Measurements from ENCODE around the gene DNM3.

DNA sequence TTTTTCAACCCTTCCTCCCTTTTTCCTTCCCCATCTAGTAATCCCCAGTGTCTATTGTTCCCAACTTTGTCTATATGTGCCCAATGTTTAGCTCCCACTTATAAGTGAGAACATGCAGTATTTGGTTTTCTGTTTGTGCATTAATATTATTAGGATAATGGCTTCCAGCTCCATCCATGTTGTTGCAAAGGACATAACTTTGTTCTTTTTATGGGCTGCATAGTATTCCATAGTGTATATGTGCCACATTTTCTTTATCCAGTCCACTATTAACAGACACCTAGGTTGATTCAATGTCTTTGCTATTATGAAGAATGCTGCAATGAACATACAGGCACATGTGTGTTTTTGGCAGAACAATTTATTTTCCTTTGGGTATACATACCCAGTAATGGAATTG lies 458.2 kb downstream of the DNM3 start:
- TF ChIP-seq POLR2AphosphoS5 (IDR thresholded peaks at IDR 0.05; ENCODE audit: control insufficient read depth, insufficient read depth, low read depth, low read length) (no peak), ZNF24 (IDR thresholded peaks at IDR 0.05) (no peak), EP300 (IDR thresholded peaks at IDR 0.05; ENCODE audit: low read length) (no peak), POLR2A (conservative IDR thresholded peaks at IDR 0.05) (no peak), RAD21 (CRISPR knock-in tag; conservative IDR thresholded peaks at IDR 0.05 in 1 of 2, IDR thresholded peaks at IDR 0.05 in 1 of 2) (no peak), ZNF384 (IDR thresholded peaks at IDR 0.05; ENCODE audit: low read depth, low read length) (no peak)
- TF ChIP-seq, protein P1, sequence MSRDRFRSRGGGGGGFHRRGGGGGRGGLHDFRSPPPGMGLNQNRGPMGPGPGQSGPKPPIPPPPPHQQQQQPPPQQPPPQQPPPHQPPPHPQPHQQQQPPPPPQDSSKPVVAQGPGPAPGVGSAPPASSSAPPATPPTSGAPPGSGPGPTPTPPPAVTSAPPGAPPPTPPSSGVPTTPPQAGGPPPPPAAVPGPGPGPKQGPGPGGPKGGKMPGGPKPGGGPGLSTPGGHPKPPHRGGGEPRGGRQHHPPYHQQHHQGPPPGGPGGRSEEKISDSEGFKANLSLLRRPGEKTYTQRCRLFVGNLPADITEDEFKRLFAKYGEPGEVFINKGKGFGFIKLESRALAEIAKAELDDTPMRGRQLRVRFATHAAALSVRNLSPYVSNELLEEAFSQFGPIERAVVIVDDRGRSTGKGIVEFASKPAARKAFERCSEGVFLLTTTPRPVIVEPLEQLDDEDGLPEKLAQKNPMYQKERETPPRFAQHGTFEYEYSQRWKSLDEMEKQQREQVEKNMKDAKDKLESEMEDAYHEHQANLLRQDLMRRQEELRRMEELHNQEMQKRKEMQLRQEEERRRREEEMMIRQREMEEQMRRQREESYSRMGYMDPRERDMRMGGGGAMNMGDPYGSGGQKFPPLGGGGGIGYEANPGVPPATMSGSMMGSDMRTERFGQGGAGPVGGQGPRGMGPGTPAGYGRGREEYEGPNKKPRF (IDR thresholded peaks at IDR 0.05; ENCODE audit: low read depth, low read length): no peak
- TF ChIP-seq, protein P2, sequence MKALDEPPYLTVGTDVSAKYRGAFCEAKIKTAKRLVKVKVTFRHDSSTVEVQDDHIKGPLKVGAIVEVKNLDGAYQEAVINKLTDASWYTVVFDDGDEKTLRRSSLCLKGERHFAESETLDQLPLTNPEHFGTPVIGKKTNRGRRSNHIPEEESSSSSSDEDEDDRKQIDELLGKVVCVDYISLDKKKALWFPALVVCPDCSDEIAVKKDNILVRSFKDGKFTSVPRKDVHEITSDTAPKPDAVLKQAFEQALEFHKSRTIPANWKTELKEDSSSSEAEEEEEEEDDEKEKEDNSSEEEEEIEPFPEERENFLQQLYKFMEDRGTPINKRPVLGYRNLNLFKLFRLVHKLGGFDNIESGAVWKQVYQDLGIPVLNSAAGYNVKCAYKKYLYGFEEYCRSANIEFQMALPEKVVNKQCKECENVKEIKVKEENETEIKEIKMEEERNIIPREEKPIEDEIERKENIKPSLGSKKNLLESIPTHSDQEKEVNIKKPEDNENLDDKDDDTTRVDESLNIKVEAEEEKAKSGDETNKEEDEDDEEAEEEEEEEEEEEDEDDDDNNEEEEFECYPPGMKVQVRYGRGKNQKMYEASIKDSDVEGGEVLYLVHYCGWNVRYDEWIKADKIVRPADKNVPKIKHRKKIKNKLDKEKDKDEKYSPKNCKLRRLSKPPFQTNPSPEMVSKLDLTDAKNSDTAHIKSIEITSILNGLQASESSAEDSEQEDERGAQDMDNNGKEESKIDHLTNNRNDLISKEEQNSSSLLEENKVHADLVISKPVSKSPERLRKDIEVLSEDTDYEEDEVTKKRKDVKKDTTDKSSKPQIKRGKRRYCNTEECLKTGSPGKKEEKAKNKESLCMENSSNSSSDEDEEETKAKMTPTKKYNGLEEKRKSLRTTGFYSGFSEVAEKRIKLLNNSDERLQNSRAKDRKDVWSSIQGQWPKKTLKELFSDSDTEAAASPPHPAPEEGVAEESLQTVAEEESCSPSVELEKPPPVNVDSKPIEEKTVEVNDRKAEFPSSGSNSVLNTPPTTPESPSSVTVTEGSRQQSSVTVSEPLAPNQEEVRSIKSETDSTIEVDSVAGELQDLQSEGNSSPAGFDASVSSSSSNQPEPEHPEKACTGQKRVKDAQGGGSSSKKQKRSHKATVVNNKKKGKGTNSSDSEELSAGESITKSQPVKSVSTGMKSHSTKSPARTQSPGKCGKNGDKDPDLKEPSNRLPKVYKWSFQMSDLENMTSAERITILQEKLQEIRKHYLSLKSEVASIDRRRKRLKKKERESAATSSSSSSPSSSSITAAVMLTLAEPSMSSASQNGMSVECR (CRISPR knock-in tag; IDR thresholded peaks at IDR 0.05): no peak
